Measurements from ENCODE around the gene ADD3. TPM values are rescaled to one million over a fixed set of nuclear protein-coding genes. Genes with fewer than 3 reads are reported as not detected.

The ADD3 gene
- total and polyA plus RNA-seq, 7 donors, result 4.2 to 26.3 (median 10.4) TPM

DNA sequence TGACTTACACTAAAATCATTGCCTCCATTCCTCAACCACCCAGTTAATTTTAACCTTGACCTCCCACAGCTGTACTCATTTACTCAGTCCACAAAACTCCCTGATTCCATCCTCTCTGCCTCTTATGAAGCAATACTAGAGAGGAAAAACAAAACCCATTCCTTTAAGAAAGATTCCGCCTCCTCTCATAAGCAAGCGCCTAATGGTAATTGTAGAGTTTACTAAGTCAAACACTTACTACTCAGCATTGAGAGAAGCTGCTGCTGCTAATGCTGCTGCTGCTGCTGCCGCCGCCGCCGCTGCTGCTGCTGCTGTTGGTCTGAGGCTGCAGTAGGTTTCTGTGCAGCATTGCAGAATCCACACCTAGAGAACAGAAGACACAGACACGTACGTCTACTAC is 2.1 kb upstream of the ADD3 start:
- peak overlapping the region; percentile 99 for H3K4me3 ChIP-seq
- peak overlapping the region; percentile 46 for H3K27ac ChIP-seq
- 10 to 25% (median 20%) methylated on average over 8 of the region's 8 CpGs for WGBS, 3 donors
- ATAC-seq, result no peak
- H3K27me3 ChIP-seq (ENCODE audit: insufficient read depth in 3 of 3, low read length in 2 of 3), result no peaks in the 10 kb centered on the region
- peaks cover 28% of the 10 kb centered on the region for H3K4me1 ChIP-seq
- no peaks in the 10 kb centered on the region for H3K36me3 ChIP-seq (ENCODE audit: insufficient read depth in 1 of 2, low read depth in 1 of 2)
- intact Hi-C loops (cut with DNase I), result loop anchor here (5.0 kb wide), 3 partner anchors 67 to 123 kb away; no protein-coding TSS in a partner anchor
- DNase-seq, result peak in 1 of 2 donors; percentile 18
- TF ChIP-seq CTCF (IDR thresholded peaks at IDR 0.05), result no peak
- H3K9me3 ChIP-seq, result no peaks in the 10 kb centered on the region

DNA sequence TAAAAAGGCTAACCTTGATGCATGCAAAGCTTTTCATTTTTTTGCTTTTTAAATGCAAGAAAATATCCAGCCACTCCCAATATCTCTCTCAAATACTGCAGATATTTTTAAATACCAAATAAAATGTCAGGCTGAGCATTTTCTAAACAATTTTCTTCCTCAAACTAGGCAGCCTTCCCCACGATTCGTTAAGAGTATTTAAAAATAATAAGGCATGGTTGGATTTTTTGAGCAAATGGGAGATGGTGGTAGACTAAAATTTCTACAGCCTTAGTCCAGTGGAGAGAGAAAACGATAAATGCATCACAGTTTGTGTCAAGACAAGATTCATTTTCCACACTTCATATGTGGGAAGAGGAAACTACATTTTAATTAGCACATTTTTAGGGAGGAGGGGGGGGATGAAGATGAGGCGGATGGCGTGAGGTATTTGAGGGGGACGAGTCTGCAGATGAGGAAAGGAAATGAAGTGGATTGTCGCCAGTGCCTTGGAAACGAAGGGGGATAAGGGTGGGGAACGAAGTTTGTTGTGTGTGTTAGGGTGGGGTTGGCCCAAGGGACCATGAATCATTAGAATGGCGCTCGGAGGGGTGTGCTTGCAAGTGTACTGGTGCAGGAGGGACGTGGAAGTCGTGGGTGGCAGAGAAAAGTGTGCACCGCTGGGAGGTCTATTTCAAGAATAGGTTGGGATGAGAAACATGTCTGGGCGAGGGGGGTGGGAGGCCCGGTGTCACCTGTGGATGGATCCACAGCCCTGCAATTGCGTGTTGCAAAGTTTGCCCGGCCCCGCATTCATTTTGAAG is 1.2 kb upstream of the ADD3 start:
- H3K27ac ChIP-seq, result peak overlapping the region; percentile 83
- H3K9me3 ChIP-seq, result no peaks in the 10 kb centered on the region
- ATAC-seq (peak in 3 of 4 donors; percentile 43 to 53 (median 45)), DNase-seq (peak; percentile 71 to 78)
- H3K27me3 ChIP-seq (ENCODE audit: insufficient read depth in 3 of 3, low read length in 2 of 3), result no peaks in the 10 kb centered on the region
- WGBS, 3 donors, result 8 to 22% (median 13%) methylated on average over 18 to 19 of the region's 19 CpGs
- TF ChIP-seq CTCF (IDR thresholded peaks at IDR 0.05), result no peak
- H3K4me3 ChIP-seq, result peak overlapping the region; percentile 99
- H3K4me1 ChIP-seq, result peaks cover 28% of the 10 kb centered on the region
- intact Hi-C loops (cut with DNase I), result loop anchor here (5.0 kb wide), 3 partner anchors 66 to 124 kb away; no protein-coding TSS in a partner anchor
- H3K36me3 ChIP-seq (ENCODE audit: insufficient read depth in 1 of 2, low read depth in 1 of 2), result no peaks in the 10 kb centered on the region

- peak; percentile 48 to 61 (median 54) for ATAC-seq
- no peak for TF ChIP-seq CTCF (IDR thresholded peaks at IDR 0.05)
- Histone ChIP-seq H3K27me3 (ENCODE audit: insufficient read depth in 3 of 3, low read length in 2 of 3) (no peaks in the 10 kb centered on the region), H3K9me3 (no peaks in the 10 kb centered on the region), H3K4me1 (peaks cover 28% of the 10 kb centered on the region), H3K4me3 (peak overlapping the region; percentile 99), H3K36me3 (ENCODE audit: insufficient read depth in 1 of 2, low read depth in 1 of 2) (no peaks in the 10 kb centered on the region), H3K27ac (peak overlapping the region; percentile 83)
- no peak for DNase-seq
- WGBS, 3 donors, result 1 to 3% (median 2%) methylated on average over 34 to 41 of the region's 41 CpGs
- intact Hi-C loops (cut with DNase I), result loop anchor here (5.0 kb wide), 3 partner anchors 65 to 125 kb away; no protein-coding TSS in a partner anchor
Measured at GRCh38 chr10:110007161-110007700, 553 bp upstream of the ADD3 start.

- H3K4me3 ChIP-seq, result peak overlapping the region; percentile 99
- TF ChIP-seq CTCF (IDR thresholded peaks at IDR 0.05), result no peak
- H3K27me3 ChIP-seq (ENCODE audit: insufficient read depth in 3 of 3, low read length in 2 of 3), result no peaks in the 10 kb centered on the region
- peaks cover 25% of the 10 kb centered on the region for H3K4me1 ChIP-seq
- DNase-seq (peak in 1 of 2 donors; percentile 15), ATAC-seq (peak; percentile 6 to 25 (median 8))
- peak overlapping the region; percentile 83 for H3K27ac ChIP-seq
- intact Hi-C loops (cut with DNase I), result loop anchor here (2.0 to 5.0 kb wide), 4 partner anchors 64 to 126 kb away; partner anchors contain the start of gene XPNPEP1 (in 1 of the 2)
- H3K9me3 ChIP-seq, result no peaks in the 10 kb centered on the region
- no peaks in the 10 kb centered on the region for H3K36me3 ChIP-seq (ENCODE audit: insufficient read depth in 1 of 2, low read depth in 1 of 2)
- 6 to 9% (median 7%) methylated on average over 30 of the region's 30 CpGs for WGBS, 3 donors
Measured at GRCh38 chr10:110008518-110009339, 945 bp downstream of the ADD3 start.

Data from psoas muscle (tissue), 8 donors.